H1 (cell line): ENCODE results near the gene ZNF845. TPM values are rescaled to one million over a fixed set of nuclear protein-coding genes. Genes with fewer than 3 reads are reported as not detected.

Source experiments
- CTCF ChIA-PET: fragments of 300-600 bp; sonication (Branson Sonifier 250); formaldehyde crosslinking; loops from one replicate; lab custom pipeline; 2021; ENCODE audit not compliant: partially characterized antibody; lab: Charles Lee
- POLR2A ChIA-PET: fragments of 300-600 bp; sonication (Branson Sonifier 250); formaldehyde crosslinking; loops from one replicate; lab custom pipeline; 2021; ENCODE audit warnings: inconsistent platforms; ENCODE audit not compliant: partially characterized antibody; lab: Charles Lee
- DNase-seq, 2 experiments: peaks; one replicate each; pipeline versions ENCODE4 v3.0.0 to v3.0.0-alpha.2; 2010 to 2022; ENCODE audit warnings: low spot score in 2 of 2, low read depth in 1 of 2, mixed read lengths in 1 of 2
- FAIRE-seq: peaks from 2 replicates; lab custom pipeline; 2011; peaks lifted over from hg19 to GRCh38; lab: Jason Lieb, UNC
- H2AFZ ChIP-seq: 2 replicates; pipeline ENCODE4 v1.8.1; 2012; ENCODE audit warnings: low read length, inconsistent platforms
- H2AK5ac ChIP-seq: 2 replicates; pipeline ENCODE4 v1.6.1; 2013; ENCODE audit warnings: low read depth, low read length
- H2BK120ac ChIP-seq: replicated peaks from 2 replicates; pipeline ENCODE3; 2013; ENCODE audit warnings: low read depth, low read length, inconsistent platforms
- H2BK12ac ChIP-seq: 2 replicates; pipeline ENCODE4 v1.6.1; 2013; ENCODE audit warnings: low read depth, low read length
- H2BK15ac ChIP-seq: 2 replicates; pipeline ENCODE4 v1.6.1; 2013; ENCODE audit warnings: low read length
- H2BK20ac ChIP-seq: 2 replicates; pipeline ENCODE4 v1.6.1; 2013; ENCODE audit warnings: low read length
- H2BK5ac ChIP-seq: 2 replicates; pipeline ENCODE4 v1.6.1; 2013; ENCODE audit warnings: low read depth, low read length
- H3K14ac ChIP-seq: 2 replicates; pipeline ENCODE4 v1.6.1; 2013; ENCODE audit warnings: inconsistent platforms; ENCODE audit not compliant: insufficient read length
- H3K18ac ChIP-seq: 2 replicates; pipeline ENCODE4 v1.6.1; 2013; ENCODE audit warnings: low read length; ENCODE audit errors: extremely low read depth
- H3K23ac ChIP-seq: 2 replicates; pipeline ENCODE4 v1.6.1; 2013; ENCODE audit warnings: inconsistent platforms; ENCODE audit not compliant: insufficient read length
- H3K23me2 ChIP-seq: 2 replicates; pipeline ENCODE4 v1.6.1; 2013; ENCODE audit warnings: low read depth, low read length
- H3K27ac ChIP-seq: 2 replicates; pipeline ENCODE4 v1.6.1; 2011; ENCODE audit warnings: low read depth, low read length, inconsistent platforms
- H3K27me3 ChIP-seq, 4 experiments: replicated peaks in 1 of 4; 1 replicate in 1 of 4; 2 replicates in 3 of 4; pipeline versions ENCODE4 v1.6.1 to v1.8.1; 2011 to 2013; ENCODE audit warnings: low read length in 3 of 4, mild to moderate bottlenecking in 3 of 4, inconsistent platforms in 2 of 4, mixed read lengths in 2 of 4, moderate library complexity in 1 of 4; ENCODE audit not compliant: control insufficient read depth in 3 of 4, insufficient read depth in 3 of 4; ENCODE audit errors: extremely low read depth in 1 of 4
- H3K36me3 ChIP-seq, 4 experiments: 2 replicates each; pipeline versions ENCODE4 v1.6.1 to v1.8.1; 2011 to 2013; ENCODE audit warnings: mild to moderate bottlenecking in 4 of 4, low read length in 3 of 4, moderate library complexity in 2 of 4, control low read depth in 1 of 4, inconsistent platforms in 1 of 4; ENCODE audit not compliant: insufficient read depth in 4 of 4, control insufficient read depth in 2 of 4
- H3K4ac ChIP-seq: replicated peaks from 2 replicates; pipeline ENCODE3; 2013; ENCODE audit warnings: low read length, low read depth, mixed read lengths, inconsistent platforms; ENCODE audit not compliant: insufficient read length
- H3K4me1 ChIP-seq, 4 experiments: replicated peaks in 1 of 4; 1 replicate in 1 of 4; 2 replicates in 3 of 4; pipeline versions ENCODE4 v1.6.1 to v1.8.1; 2011 to 2013; ENCODE audit warnings: low read length in 3 of 4, inconsistent platforms in 2 of 4, mixed read lengths in 1 of 4; ENCODE audit not compliant: insufficient read depth in 4 of 4, control insufficient read depth in 3 of 4
- H3K4me2 ChIP-seq, 2 experiments: 2 replicates each; pipeline versions ENCODE4 v1.6.1 to v1.8.1; 2011 to 2013; ENCODE audit warnings: low read depth in 2 of 2, low read length in 2 of 2, control low read depth in 1 of 2, inconsistent platforms in 1 of 2, mild to moderate bottlenecking in 1 of 2; ENCODE audit not compliant: insufficient read depth in 1 of 2
- H3K4me3 ChIP-seq, 4 experiments: fragments of 200-600, 300-600 bp in 1 of 4; sonication (generic), shearing (Covaris generic), sonication (Bioruptor Twin) in 1 of 4; 2 replicates each; pipeline versions ENCODE4 v1.5.1 to v1.8.1; 2011 to 2016; ENCODE audit warnings: low read length in 4 of 4, low read depth in 3 of 4, control low read depth in 2 of 4, inconsistent platforms in 2 of 4, mild to moderate bottlenecking in 2 of 4, mixed read lengths in 1 of 4, moderate library complexity in 1 of 4; ENCODE audit not compliant: insufficient read depth in 2 of 4; ENCODE audit errors: extremely low read depth in 1 of 4
- H3K56ac ChIP-seq: replicated peaks from 2 replicates; pipeline ENCODE3; 2013; ENCODE audit warnings: low read depth, mild to moderate bottlenecking, mixed read lengths, low read length, inconsistent platforms; ENCODE audit not compliant: insufficient read length
- H3K79me1 ChIP-seq: 2 replicates; pipeline ENCODE4 v1.6.1; 2013; ENCODE audit warnings: low read depth, low read length, control low read depth
- H3K79me2 ChIP-seq, 2 experiments: 2 replicates each; pipeline versions ENCODE4 v1.6.1 to v1.8.1; 2012 to 2013; ENCODE audit warnings: low read length in 2 of 2, mild to moderate bottlenecking in 2 of 2, inconsistent platforms in 1 of 2; ENCODE audit not compliant: insufficient read depth in 2 of 2, control insufficient read depth in 1 of 2
- H3K9ac ChIP-seq, 4 experiments: replicated peaks in 1 of 4; 1 replicate in 1 of 4; 2 replicates in 3 of 4; pipeline versions ENCODE4 v1.6.1 to v1.8.1; 2011 to 2013; ENCODE audit warnings: low read depth in 3 of 4, low read length in 3 of 4, control low read depth in 2 of 4, mild to moderate bottlenecking in 2 of 4, moderate library complexity in 2 of 4, inconsistent platforms in 1 of 4; ENCODE audit errors: extremely low read depth in 1 of 4
- H3K9me3 ChIP-seq, 2 experiments: 2 replicates each; pipeline versions ENCODE4 v1.6.1 to v1.8.1; 2012 to 2013; ENCODE audit warnings: mild to moderate bottlenecking in 2 of 2, moderate library complexity in 2 of 2, control low read depth in 1 of 2, inconsistent platforms in 1 of 2, low read depth in 1 of 2, low read length in 1 of 2, mixed read lengths in 1 of 2; ENCODE audit not compliant: insufficient read depth in 2 of 2
- H4K20me1 ChIP-seq, 2 experiments: replicated peaks in 1 of 2; 2 replicates each; pipeline versions ENCODE3 to v1.8.1; 2011 to 2013; ENCODE audit warnings: inconsistent platforms in 2 of 2, low read length in 2 of 2, mild to moderate bottlenecking in 1 of 2; ENCODE audit not compliant: insufficient read depth in 2 of 2, control insufficient read depth in 1 of 2
- H4K5ac ChIP-seq: 2 replicates; pipeline ENCODE4 v1.6.1; 2013; ENCODE audit warnings: low read length, low read depth, mixed read lengths, inconsistent platforms; ENCODE audit not compliant: insufficient read length
- H4K8ac ChIP-seq: 2 replicates; pipeline ENCODE4 v1.8.0; 2013; ENCODE audit warnings: mild to moderate bottlenecking, moderate library complexity, low read length, inconsistent platforms; ENCODE audit not compliant: insufficient read depth; ENCODE audit errors: extremely low read depth
- H4K91ac ChIP-seq: replicated peaks from 2 replicates; pipeline ENCODE3; 2013; ENCODE audit warnings: low read length, mixed read lengths, inconsistent platforms; ENCODE audit not compliant: insufficient read length
- GTF2F1 ChIP-seq: IDR thresholded peaks from 2 replicates; pipeline ENCODE4 v1.6.1; 2012; ENCODE audit warnings: low read depth, low read length, improper control_type of control experiment, borderline replicate concordance
- HDAC6 ChIP-seq: IDR thresholded peaks from one replicate; pipeline ENCODE4 v1.7.1; 2012; ENCODE audit warnings: low read depth, mild to moderate bottlenecking, inconsistent platforms, low read length, moderate library complexity
- NANOG ChIP-seq: IDR thresholded peaks from 2 replicates; pipeline ENCODE4 v1.6.1; 2011; ENCODE audit warnings: low read length, low read depth, mild to moderate bottlenecking, inconsistent platforms; ENCODE audit not compliant: insufficient read depth, poor library complexity, severe bottlenecking
- SP2 ChIP-seq: IDR thresholded peaks from 2 replicates; pipeline ENCODE4 v1.6.1; 2012; ENCODE audit warnings: mild to moderate bottlenecking, low read length, inconsistent platforms
- WGBS, 2 experiments: shearing (Covaris generic) in 1 of 2; methylation state at CpG; one replicate each; pipeline versions ENCODE4 v1.1.6 to v1.1.7; 2013 to 2015; ENCODE audit warnings: low lambda C conversion rate in 2 of 2, mixed read lengths in 2 of 2, inconsistent platforms in 1 of 2, low coverage in 1 of 2, missing lambda C conversion rate in 1 of 2; ENCODE audit not compliant: insufficient replicate concordance in 2 of 2, insufficient coverage in 1 of 2, insufficient read length in 1 of 2; ENCODE audit errors: extremely low coverage in 1 of 2, missing lambda C conversion rate in 1 of 2; 5-methylcytosine and 5-hydroxymethylcytosine counted together
- polyA plus RNA-seq, 7 experiments: library from polyadenylated mRNA; depleted of rRNA in 3 of 7; stranded (reverse) in 5 of 7; unstranded in 2 of 7; fragments of >200 nt in 5 of 7; fragments of 200-250 nt in 2 of 7; gene quantifications; 1 replicate in 5 of 7; 2 replicates in 1 of 7; 4 replicates in 1 of 7; pipeline versions ENCODE4 v1.2.1 to v1.2.3, GENCODE V29; 2011 to 2013; ENCODE audit warnings: missing spikeins in 2 of 7, mixed read lengths in 2 of 7
- total RNA-seq: library from RNA; stranded (reverse); fragmentation: NEBNext Ultra II Directional; extraction: Animal tissue kit (Norgen Biotek cat#: 25700); gene quantifications from 2 replicates; pipeline ENCODE4 v1.2.1, GENCODE V29; 2021

Gene ZNF845
- total and polyA plus RNA-seq, 2 of the 8 experiments (the other 6 are each of a cell fraction or from before 2014, with no cell fraction given): 3.6 to 22.5 TPM

DNA sequence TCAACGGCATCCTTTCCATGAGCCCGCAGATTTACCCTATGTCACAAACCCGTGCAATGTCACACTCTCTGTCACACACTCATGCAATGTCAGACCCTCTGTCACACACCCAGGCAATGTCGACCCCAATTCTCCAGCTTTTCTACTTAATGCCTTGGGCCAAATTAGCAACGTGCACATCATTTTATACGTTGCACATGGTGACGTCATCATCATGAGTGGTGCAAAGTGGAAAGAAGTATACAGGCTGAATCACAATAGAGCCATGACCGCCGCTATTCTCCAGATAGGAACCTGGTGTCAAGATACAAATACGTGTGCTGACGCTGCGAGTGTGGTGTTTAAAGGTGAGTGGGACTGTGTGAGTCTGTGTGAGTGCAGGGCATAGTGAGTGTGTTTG is 21.7 kb upstream of the ZNF845 start:
- Histone ChIP-seq H3K14ac (no peak overlapping the region), H3K4me2 (no peak overlapping the region), H2BK20ac (no peak overlapping the region), H3K4ac (no peak overlapping the region), H2BK120ac (no peak overlapping the region), H3K23ac (no peak overlapping the region), H2BK5ac (no peak overlapping the region), H3K36me3 (no peaks in the 10 kb centered on the region), H3K27me3 (no peaks in the 10 kb centered on the region; a peak in 1 of 7 replicates), H3K79me1 (no peaks in the 10 kb centered on the region), H3K4me3 (no peak overlapping the region), H4K8ac (no peak overlapping the region), H4K20me1 (no peaks in the 10 kb centered on the region), H3K4me1 (no peaks in the 10 kb centered on the region), H3K9ac (no peak overlapping the region), H2AFZ (no peak overlapping the region), H3K23me2 (peaks cover 2% of the 10 kb centered on the region; the same call in 1 of the 2 replicates), H3K18ac (no peak overlapping the region), H4K5ac (no peak overlapping the region), H2BK12ac (no peak overlapping the region), H4K91ac (no peak overlapping the region), H2BK15ac (no peak overlapping the region), H3K9me3 (no peaks in the 10 kb centered on the region), H3K79me2 (no peaks in the 10 kb centered on the region), H3K27ac (no peak overlapping the region), H3K56ac (no peak overlapping the region), H2AK5ac (no peak overlapping the region)
- ChIA-PET CTCF (interaction anchor here (1.0 to 2.1 kb wide), 3 partner anchors 33 to 79 kb away, joined by 3 to 13 read pairs (median 4); no protein-coding TSS in a partner anchor), POLR2A (no interaction called here)
- 89% methylated on average over 12 of the region's 12 CpGs; no CpG with 5 or more reads in 1 of the 2 experiments for WGBS, 2 experiments
- DNase-seq: no peak
- TF ChIP-seq HDAC6 (no peak), GTF2F1 (no peak), SP2 (no peak), NANOG (no peak)
- FAIRE-seq: no peak
